NOMO-1 treated with DMSO at 0.1 percent for 48 hours (cell line): Measurements from ENCODE around the gene RPS29.

Experiments
- DNase-seq: peaks from one replicate; lab custom pipeline; 2025; ENCODE audit not compliant: unreplicated experiment; lab: John Stamatoyannopoulos, UW

The RPS29 gene

DNA sequence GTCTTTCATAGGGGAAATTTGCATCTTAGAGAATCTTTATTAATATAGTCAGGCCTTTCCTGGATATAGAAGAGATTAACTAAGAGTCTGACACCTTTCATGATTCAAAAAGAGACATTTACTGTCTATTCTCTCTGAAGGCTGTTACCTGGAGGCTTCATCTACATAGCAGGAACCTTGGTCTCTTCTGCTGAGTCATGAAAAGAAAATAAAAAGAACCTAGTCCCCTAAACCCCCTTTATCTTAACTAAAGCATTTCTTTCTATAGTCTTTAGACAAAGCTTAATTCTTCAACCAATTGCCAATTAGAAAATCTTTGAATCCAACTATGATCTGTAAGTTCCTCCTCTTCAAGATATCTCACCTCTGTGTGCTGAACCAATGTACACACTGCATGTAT lies 33.1 kb downstream of the RPS29 start:
- DNase-seq: no peak

GRCh38 chr14:49551569-49551968 lies 34.6 kb downstream of the RPS29 start:
- DNase-seq: no peak

DNA sequence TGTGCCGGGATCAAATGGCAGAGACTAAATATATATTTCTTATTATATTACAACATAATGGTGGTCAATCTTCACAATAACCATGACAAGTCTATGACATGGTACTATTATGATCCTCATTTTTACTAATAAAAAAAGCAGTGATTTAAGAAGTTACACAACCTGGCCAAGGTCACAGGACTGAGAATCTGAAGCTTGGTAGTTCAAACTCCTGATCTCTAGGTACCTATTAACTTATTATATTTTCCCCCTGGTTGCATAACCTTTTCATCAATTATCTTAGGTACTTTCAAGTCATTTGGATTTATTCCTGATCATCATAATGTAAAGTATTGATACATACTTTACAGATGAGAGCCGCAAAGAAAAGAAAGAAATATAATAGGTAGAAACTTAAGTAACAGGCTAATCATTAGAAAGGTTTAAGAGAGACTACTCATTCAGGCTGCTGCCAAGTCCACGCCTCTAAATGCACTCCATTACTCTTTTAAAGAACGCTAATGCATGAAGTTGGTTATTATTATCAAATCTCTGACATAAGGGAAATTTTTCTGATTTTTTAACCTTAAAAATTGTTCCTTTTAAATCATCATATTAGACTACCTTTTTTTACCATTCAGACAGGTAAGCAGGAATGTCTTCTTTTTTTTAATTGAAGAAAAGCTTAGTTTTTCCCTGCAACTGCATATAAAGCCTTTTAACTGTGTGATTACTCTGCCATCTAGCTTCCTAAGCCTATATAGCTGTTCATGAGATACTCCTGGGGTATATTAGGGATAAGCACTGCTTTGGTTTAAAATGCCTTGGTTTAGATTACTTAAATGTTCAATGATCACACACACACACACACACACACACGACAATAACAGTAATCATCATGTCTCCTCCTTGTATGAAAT lies 35.6 kb downstream of the RPS29 start:
- DNase-seq: no peak

DNA sequence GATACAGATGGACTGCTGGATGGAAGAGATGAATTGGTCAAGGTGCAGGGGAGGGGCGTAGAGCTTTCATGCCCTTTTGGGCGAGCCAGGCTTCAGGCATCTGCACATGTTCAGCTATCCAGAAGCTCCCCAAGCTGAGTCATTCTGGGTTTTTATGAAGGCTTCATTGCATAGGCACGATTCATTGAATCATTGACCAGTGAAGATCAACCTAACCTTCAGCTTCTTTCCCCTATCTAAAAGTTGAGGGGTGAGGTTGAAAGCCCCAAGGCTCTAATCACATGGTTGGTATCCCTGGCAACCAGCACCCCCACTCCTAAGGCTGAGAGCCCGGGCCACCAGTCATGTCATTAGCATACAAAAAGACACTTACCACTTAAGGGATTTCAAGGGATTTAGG lies 36.3 kb downstream of the RPS29 start:
- no peak for DNase-seq

GRCh38 chr14:49549446-49549845 lies 36.7 kb downstream of the RPS29 start:
- DNase-seq: no peak

DNA sequence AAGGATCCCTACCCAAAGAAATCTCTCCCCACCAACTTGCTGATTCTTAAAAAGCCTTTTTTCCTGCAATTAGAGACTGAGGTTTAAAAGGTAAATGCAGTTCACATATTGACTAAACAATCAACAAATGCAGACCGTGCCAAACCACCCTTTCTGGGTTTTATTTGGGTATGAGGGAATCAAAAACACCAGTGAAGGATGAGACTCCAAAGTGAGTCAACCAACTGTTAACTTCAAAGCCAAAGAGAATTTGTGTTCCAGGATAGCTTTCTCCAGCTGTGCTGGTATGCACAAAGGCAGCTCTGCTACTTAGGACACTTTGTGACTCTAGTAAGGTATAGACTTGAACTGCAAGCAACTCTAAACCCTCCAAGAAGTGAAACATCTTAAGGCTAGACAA lies 39.4 kb downstream of the RPS29 start:
- no peak for DNase-seq

- DNase-seq: no peak
Observed at GRCh38 chr14:49545716-49546115, 40.5 kb downstream of the RPS29 start.

DNA sequence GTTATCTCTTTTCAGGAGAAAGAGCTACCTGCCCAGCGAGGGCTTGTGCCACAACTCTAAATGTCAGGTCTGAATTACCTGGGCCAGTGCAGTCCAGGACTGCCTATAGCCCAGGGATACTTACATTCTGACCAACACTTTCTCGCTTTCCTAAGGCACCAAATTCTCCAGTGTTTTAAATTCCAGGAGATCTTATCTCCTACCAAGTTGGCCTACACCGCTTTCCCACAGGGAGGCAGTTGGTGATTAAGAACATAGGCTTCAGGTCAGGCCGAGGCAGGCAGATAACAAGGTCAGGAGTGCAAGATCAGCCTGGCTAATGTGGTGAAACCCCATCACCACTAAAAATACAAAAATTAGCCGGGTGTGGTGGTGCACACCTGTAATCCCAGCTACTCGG lies 41.1 kb downstream of the RPS29 start:
- DNase-seq: no peak

DNA sequence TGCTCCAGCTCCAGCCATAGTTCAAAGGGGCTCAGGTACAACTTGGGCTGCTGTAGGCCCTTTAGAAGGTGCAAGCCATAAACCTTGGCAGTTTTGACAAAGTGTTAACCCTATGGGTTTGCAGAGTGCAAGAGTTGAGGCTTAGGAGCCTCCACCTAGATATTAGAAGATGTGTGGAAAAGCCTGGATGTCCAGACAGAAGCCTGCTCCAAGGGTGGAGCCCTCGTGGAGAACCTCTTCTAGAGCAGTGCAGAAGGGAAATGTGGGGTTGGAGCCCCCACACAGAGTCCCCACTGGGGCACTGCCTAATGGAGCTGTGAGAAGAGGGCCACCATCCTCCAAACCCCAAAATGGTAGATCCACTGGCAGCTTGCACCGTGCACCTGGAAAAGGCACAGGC lies 45.1 kb downstream of the RPS29 start:
- DNase-seq: no peak

- no peak for DNase-seq
Observed at GRCh38 chr14:49538852-49539251, 47.3 kb downstream of the RPS29 start.
